ENCODE results near the gene SMTN.
A peak's percentile ranks its signal among the peaks of the same experiment; 100 is the strongest.

GRCh38 chr22:31139866-31140716, 59.0 kb downstream of the SMTN start, which contains the start of gene PLA2G3:
- TF ChIP-seq EP300 (IDR thresholded peaks at IDR 0.05) (peak in 1 of 4 donors; percentile 2), POLR2A (IDR thresholded peaks at IDR 0.05) (peak in 2 of 4 donors; percentile 28 to 58)
- TF ChIP-seq, protein P1, sequence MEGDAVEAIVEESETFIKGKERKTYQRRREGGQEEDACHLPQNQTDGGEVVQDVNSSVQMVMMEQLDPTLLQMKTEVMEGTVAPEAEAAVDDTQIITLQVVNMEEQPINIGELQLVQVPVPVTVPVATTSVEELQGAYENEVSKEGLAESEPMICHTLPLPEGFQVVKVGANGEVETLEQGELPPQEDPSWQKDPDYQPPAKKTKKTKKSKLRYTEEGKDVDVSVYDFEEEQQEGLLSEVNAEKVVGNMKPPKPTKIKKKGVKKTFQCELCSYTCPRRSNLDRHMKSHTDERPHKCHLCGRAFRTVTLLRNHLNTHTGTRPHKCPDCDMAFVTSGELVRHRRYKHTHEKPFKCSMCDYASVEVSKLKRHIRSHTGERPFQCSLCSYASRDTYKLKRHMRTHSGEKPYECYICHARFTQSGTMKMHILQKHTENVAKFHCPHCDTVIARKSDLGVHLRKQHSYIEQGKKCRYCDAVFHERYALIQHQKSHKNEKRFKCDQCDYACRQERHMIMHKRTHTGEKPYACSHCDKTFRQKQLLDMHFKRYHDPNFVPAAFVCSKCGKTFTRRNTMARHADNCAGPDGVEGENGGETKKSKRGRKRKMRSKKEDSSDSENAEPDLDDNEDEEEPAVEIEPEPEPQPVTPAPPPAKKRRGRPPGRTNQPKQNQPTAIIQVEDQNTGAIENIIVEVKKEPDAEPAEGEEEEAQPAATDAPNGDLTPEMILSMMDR (IDR thresholded peaks at IDR 0.05) = peak in 4 of 6 experiments; percentile 28 to 74 (median 46)

Measured in upper lobe of left lung (tissue), 4 donors.